GM13976 (cell line): Measurements from ENCODE around the gene TRABD.

Experiments
- DNase-seq: peaks from one replicate; pipeline ENCODE4 v3.0.0; 2012; ENCODE audit warnings: low spot score
- in situ Hi-C: fragments of 300-500 bp; cut with MboI; formaldehyde crosslinking; loops from one replicate; pipeline ENCODE4 v1.12.0; 2022; ENCODE audit warnings: low sequenced_read_pairs, mixed read lengths, inconsistent platforms; ENCODE audit not compliant: unreplicated experiment
- TF ChIP-seq, protein P1 (sequence below): IDR thresholded peaks from 2 replicates; pipeline ENCODE4 v1.5.1; 2012; ENCODE audit warnings: borderline replicate concordance, mild to moderate bottlenecking; ENCODE audit not compliant: insufficient read depth; ENCODE audit errors: extremely low read depth, missing control alignments, control extremely low read depth

TRABD gene

DNA sequence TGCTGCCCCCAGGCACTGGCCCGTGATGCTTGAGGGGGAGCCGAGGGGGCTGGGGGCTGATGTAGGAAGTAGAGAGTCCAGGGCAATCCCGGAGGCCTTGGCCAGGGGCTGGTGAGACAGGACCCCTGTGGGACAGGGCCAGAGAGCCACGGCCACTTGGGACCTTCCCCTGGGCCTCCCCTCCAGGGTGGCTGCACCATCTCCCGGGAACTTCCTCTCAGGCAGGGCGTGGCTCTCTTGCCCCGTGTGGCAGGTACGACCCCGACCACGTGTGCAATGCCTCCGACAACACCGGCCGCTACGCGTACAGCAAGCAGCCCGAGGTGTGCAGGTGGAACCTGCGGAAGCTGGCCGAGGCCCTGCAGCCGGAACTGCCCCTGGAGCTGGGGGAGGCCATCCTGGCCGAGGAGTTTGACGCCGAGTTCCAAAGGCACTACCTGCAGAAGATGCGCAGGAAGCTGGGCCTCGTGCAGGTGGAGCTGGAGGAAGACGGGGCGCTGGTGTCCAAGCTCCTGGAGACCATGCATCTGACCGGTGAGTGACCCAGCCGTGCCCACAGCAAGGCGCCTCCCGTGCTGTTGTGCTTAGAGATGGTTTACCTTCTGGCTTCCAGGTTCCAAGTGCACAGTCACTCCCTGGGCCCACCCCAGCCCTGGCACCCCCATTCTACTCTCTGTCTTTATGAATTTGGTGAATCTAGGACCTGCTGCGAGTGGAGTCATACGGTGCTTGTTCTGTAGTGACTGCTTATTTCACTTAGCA is 24.8 kb downstream of the TRABD start:
- TF ChIP-seq, protein P1, sequence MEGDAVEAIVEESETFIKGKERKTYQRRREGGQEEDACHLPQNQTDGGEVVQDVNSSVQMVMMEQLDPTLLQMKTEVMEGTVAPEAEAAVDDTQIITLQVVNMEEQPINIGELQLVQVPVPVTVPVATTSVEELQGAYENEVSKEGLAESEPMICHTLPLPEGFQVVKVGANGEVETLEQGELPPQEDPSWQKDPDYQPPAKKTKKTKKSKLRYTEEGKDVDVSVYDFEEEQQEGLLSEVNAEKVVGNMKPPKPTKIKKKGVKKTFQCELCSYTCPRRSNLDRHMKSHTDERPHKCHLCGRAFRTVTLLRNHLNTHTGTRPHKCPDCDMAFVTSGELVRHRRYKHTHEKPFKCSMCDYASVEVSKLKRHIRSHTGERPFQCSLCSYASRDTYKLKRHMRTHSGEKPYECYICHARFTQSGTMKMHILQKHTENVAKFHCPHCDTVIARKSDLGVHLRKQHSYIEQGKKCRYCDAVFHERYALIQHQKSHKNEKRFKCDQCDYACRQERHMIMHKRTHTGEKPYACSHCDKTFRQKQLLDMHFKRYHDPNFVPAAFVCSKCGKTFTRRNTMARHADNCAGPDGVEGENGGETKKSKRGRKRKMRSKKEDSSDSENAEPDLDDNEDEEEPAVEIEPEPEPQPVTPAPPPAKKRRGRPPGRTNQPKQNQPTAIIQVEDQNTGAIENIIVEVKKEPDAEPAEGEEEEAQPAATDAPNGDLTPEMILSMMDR, result no peak
- in situ Hi-C loops, result no loop called here
- DNase-seq, result no peak

DNA sequence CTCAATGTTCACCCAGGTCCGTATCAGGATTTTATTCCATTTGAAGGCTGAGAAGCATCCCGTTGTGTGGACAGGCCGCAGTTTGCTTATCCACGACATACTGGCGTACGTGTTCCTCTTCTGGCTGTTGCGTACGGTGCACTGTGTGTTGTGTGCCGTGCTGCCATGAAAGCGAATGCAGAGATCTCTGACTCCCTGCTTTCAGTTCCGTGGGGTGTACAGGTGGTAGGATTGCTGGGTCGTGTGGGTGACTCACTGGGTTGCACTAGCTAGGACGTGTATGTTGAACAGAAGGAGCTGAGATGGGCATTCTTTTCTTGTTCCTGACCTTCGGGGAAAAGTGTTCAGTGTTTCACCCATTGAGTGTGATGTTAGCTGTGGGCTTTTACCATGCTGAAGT is 25.4 kb downstream of the TRABD start:
- in situ Hi-C loops, result no loop called here
- no peak for DNase-seq
- TF ChIP-seq, protein P1, result no peak

DNA sequence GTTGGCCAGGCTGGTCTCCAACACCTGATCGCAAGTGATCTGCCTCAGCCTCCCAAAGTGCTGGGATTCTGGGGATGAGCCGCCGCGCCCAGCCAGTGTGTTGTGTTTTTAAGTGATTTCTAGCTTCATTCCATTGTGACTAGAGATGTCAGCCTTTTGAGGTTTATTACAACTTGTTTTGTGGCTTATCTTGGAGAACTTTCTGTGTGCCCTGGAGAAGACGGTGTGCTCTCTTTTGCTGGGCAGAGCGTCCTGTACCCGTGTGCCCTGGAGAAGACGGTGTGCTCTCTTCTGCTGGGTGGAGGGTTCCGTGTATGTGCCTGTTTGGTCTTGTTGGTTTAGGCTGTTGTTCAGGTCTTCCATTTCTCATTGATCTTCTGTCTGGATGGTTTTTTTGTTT is 27.6 kb downstream of the TRABD start:
- DNase-seq, result no peak
- in situ Hi-C loops, result no loop called here

DNA sequence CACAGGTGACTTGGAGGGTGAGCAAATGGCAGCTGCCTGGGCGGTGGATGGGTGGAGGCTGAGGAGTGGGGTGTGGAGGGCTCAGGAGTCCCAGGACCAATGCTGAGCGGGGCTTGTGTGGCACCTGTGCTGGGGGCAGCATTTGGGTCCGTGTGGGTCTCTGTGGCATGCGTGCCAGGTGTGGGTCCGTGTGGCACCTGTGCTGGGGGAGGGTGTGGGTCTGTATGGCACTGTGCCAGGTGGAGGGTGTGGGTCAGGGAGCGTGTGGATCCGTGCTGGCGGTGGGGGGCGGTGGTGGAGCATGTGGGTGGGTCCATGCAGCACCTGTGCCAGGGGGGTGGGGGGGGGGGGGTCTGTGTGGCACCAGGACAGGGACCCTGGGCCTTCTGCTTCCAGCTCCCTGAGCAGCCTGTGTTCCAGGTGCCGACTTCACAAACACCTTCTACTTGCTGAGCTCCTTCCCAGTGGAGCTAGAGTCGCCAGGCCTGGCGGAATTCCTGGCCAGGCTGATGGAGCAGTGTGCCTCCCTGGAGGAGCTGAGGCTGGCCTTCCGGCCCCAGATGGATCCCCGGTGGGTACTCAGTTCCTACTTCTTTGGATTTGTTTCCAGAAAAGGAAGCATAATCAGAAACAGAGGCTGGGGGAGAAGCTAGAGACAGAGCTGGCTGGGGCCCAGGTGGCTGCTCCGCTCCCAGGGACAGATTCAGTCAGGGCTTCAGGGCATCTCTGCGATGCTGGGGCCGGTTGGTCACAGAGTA is 29.8 kb downstream of the TRABD start:
- TF ChIP-seq, protein P1, result no peak
- DNase-seq, result no peak
- in situ Hi-C loops, result no loop called here

More for the DNA sequence above, 27.6 kb downstream of the TRABD start:
- TF ChIP-seq, protein P1, result no peak

DNA sequence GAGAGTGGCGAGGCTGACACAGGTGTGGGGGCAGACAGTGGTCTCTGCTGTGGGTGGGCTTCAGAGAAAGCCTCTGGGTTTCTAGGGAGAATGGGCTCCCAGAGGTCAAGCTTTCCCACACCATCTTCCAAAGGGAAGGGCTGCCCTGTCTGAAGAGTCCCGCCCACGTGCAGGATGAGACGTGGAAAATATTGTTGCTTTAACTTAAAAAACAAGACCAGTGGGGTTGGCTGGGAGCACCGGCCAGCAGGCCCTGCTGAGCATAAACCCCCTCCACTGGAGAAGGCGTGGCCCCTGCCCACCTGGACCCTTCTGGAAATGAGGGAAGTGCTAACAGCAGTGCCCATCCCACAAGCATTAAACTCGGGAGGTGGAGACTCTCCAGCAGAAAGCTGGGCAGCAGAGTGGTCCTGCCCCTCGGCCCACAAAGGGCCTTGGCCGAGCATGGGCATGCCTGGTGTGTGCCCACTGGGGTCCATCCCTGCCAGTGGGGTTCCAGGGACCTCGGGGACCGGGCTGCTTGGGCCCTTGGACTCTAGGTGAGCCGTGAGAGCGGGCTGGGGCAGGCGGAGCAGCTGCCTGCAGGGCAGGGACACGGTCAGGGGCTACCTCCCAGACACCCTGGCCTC is 30.5 kb downstream of the TRABD start:
- no peak for DNase-seq
- in situ Hi-C loops, result no loop called here
- TF ChIP-seq, protein P1, result no peak

DNA sequence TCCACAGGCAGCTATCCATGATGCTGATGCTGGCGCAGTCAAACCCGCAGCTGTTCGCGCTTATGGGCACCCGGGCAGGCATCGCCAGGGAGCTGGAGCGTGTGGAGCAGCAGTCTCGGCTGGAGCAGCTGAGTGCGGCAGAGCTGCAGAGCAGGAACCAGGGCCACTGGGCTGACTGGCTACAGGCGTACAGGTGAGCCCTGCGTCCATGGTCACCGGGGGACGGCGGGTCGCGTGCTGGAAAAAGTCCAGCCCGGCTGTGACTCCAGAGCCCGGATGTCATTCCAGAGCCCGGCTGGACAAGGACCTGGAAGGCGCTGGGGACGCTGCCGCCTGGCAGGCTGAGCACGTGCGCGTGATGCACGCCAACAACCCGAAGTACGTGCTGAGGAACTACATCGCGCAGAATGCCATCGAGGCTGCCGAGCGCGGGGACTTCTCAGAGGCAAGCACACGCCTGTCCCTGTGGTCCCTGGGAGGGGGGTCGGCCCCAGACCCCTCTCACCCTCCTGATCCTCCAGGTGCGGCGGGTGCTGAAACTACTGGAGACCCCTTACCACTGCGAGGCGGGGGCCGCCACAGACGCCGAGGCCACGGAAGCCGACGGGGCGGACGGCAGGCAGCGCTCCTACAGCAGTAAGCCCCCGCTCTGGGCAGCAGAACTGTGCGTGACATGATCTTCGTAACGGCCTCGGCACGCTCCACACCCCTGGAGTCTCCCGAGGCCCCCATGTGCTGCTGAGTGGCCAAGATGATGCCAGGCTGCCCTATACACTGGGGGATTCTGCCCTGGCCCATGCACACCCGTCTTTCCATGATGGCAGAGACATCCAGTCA is 31.2 kb downstream of the TRABD start:
- no peak for DNase-seq
- in situ Hi-C loops, result no loop called here
- TF ChIP-seq, protein P1, result no peak
